NCI-H82 treated with DMSO at 0.1 percent for 48 hours (cell line): Measurements from ENCODE around the gene OR10G8.
A peak's percentile ranks its signal among the peaks of the same experiment; 100 is the strongest.
"Not testable (repeated sequence)": the region's sequence is repeated elsewhere in the genome, so short reads cannot be mapped to it uniquely, and the experiment has no call there.

ENCODE experiments used
- DNase-seq: peaks from one replicate; lab custom pipeline; 2025; ENCODE audit not compliant: unreplicated experiment; lab: John Stamatoyannopoulos, UW

OR10G8 gene, protein sequence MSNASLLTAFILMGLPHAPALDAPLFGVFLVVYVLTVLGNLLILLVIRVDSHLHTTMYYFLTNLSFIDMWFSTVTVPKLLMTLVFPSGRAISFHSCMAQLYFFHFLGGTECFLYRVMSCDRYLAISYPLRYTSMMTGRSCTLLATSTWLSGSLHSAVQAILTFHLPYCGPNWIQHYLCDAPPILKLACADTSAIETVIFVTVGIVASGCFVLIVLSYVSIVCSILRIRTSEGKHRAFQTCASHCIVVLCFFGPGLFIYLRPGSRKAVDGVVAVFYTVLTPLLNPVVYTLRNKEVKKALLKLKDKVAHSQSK

DNA sequence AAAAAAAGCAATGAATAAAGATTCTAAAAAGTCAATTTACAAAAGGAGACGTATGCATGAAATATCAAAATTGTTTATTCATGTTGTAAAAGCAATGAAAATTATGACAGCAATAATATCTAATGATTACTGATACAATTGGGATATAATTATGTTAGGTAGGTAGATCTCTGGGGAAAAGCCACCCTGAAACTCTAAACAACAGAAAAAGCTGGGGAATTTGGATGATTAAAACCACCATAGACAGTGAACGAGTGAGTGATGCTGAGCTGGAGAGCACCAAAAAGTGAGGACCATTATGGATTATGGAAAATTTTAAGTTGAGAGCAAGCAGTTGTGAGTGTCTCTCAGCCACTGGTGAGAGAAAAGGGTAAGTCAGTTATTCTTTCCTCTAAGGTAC, at the start of gene OR10G8:
OR10G8 (plus strand) TSS at position 301 of the 400 bp plus-strand sequence. CDS start 2,825 bp downstream, outside the sequence.
- DNase-seq: no peak

DNA sequence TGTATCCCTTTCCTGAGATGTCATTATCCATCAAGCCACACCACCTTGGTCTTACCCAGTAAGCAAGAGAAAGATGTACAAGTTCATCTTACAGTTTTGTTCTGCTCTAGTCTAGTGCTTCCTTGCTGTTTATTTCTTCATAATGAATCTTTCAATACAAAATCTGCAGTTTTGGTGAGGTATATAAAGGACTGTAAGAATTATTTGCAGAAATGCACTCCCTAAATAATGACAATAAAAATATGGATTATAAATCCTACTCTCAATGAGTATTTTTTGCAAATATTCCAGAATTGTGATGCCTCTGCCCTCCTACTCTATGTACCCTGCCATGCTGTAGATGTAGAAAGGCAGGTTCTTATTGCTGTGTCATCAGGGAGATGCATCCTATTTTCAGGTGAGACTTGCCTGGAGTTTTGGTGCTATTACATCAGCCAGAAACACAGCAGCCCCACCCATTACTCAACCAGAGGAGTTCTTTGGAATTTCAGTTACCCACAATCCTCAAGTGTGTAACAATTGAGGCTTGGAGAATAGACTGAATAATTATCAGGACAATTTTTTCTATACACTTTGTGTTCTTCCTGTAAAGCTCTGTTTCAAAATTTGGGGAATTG, 48.8 kb upstream of the OR10G8 start, which contains the start of gene OR10S1:
OR10S1 (minus strand) TSS at position 51 of the 617 bp plus-strand sequence. CDS start 117 bp downstream, outside the sequence.
- no peak for DNase-seq

GRCh38 chr11:123979311-123979710, 47.3 kb upstream of the OR10G8 start:
- no peak for DNase-seq

- DNase-seq: no peak
These were observed 31.5 kb upstream of the OR10G8 start, which contains the start of gene OR10G6 for GRCh38 chr11:123995119-123995518. OR10G6 (minus strand) TSS chr11:123995161; CDS start chr11:123995161, 0 bp downstream.

- DNase-seq: no peak
These were observed 13.9 kb upstream of the OR10G8 start, which contains the start of gene OR10G4 for GRCh38 chr11:124012697-124013096. OR10G4 (plus strand) TSS chr11:124012997; CDS start chr11:124015575, 2,578 bp downstream.

GRCh38 chr11:124015837-124016236, 10.8 kb upstream of the OR10G8 start:
- DNase-seq: not testable (repeated sequence)

DNA sequence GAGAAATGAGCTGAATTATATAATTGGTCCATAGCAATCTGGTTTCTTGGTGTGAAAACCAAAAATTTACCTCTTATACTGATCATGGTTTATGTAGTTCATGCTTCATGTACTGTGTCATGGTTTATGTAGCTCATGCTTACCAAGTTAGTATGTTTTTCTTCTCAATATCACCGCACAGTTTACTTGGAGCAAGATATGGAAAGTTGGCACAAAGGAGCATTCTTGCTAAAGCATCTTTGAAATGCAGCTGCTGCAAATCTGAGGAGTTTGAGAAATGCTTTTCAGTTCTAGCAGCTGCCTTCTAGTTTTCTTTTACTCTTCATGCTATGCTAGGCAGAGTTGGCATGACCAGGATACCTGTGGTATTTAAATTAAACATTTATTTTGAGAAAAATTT, 10.1 kb downstream of the OR10G8 start:
- DNase-seq: no peak

GRCh38 chr11:124039557-124039956, 13.0 kb downstream of the OR10G8 start:
- DNase-seq: no peak

DNA sequence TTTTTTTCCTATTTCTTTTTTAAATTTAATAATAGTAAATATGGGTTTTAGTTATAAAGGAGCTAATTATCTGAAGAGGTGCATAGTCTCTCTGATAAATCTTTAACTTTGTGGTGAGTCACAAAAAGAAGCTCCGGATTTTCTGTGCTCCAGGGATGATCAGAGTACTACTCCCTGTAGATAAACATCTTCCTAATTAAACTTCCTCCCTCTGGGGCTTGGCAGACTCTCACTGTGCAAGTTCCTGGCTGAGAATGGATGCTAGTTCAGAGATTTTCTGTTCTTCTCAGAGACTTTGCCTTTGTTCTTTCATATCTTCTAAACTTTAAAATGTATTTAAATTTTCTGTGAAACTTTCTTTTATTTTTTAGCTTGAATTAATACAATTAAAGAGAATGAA, 14.7 kb downstream of the OR10G8 start, which contains the start of gene OR10G7:
OR10G7 (minus strand) TSS at position 72 of the 400 bp plus-strand sequence. CDS start 2,324 bp downstream, outside the sequence.
- DNase-seq: no peak

GRCh38 chr11:124043420-124043819, 16.8 kb downstream of the OR10G8 start:
- DNase-seq: no peak

- no peak for DNase-seq
These were observed 24.1 kb downstream of the OR10G8 start for GRCh38 chr11:124050748-124051147.

DNA sequence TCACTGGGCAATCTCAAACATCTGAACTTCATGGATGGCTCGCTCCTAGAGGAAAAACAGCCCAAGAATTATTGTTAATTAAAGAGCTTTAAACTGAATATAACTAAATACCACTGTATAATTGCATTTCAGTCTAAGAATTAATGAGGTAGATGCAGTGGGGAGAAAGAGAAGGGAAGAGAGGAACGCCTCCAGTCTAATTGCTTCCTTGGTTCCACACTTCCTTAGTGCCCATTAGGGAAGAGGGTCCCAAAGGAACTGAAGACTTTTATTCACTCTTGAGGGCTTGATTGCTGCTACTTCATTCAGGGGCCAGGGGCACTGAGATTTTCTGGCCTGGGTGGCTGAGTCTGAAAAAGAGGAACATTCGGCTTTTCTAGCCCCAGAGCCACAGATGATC, 26.4 kb downstream of the OR10G8 start:
- no peak for DNase-seq

DNA sequence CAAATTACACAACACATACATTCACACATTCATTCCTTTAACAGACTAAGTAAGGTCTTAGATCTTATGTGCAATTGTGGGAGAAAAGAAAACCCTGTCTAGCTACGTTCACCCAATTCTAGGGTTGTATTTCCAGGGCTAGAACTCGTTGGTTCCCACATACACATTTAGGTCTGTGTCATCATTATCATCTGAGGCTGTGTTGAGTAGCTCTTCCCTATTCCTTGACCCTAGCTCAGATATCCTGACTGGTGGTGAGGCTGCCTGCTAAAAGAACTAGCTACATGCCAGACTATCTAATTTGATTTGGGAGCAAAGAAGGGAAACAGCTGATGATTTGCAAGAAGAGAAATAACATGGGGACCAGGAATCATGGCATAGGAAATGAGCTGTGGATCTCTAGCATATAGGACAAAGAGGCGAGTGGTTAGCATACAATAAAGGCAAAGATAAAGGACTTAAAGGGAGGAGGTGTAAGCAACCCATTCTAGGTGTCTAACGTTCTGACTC, 42.1 kb downstream of the OR10G8 start:
- no peak for DNase-seq

- DNase-seq: peak; percentile 96
These were observed 43.1 kb downstream of the OR10G8 start for GRCh38 chr11:124069429-124070401.

- peak; percentile 32 for DNase-seq
These were observed 44.5 kb downstream of the OR10G8 start for GRCh38 chr11:124070915-124071622.

DNA sequence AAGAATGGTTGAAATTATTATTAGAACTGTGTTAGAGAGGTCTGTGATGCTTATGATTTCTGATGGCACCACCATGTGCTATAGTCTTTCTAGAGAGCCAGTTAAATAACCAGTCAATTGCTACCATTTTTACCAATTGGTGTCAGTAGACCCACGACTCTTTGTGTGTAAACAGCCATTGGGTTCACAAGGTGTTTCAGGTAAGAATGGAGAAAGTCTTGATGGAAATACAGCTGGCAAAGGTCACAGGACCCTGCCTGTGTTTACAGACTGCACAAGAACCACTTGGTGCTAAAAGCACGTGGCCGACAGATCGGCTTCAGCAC, 45.0 kb downstream of the OR10G8 start:
- DNase-seq: no peak

DNA sequence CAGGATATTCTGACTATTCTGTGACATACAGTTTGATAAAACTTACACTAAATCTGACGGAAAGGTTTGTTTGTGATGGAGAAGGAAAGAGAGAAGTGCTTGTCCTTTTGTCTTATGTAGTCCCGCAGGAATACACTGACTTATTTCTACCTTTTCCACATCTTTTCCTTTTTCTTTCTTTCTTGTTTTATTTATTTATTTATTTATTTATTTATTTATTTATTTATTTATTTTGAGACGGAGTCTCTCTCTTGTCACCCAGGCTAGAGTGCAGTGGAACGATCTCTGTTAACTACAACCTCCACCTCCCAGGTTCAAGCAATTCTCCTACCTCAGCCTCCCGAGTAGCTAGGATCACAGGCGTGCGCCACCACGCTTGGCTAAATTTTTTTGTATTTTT, 45.5 kb downstream of the OR10G8 start:
- DNase-seq: no peak

GRCh38 chr11:124074554-124074953, 48.0 kb downstream of the OR10G8 start:
- DNase-seq: no peak

DNA sequence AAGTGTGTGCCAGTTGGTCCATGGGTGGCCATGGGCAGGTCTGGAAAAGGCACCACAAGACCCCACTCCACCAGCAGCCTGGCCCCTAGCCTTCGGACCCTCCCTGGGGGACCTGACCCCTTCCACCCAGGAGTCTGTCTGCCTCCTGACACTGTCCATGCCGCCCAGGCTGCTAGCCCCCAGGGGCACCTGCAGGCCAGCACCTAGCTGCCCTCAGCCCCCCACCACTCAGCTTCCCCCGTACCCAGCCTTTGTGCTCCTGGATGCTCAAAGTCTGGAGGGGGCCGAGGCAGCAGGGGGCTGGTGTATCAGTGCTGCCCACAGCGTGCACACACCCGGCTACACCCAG, 48.9 kb downstream of the OR10G8 start:
- DNase-seq: no peak
